ENCODE data around the gene CDHR3. TPM values are rescaled to one million over a fixed set of nuclear protein-coding genes. Genes with fewer than 3 reads are reported as not detected.

CDHR3 gene
- total and polyA plus RNA-seq, 2 of the 8 experiments (the other 6 are each of a cell fraction or from before 2014, with no cell fraction given): 6.4 to 6.8 TPM

GRCh38 chr7:106075937-106076336 is 112.9 kb downstream of the CDHR3 start:
- no peak overlapping the region for H3K9ac ChIP-seq (replicated peaks in 1 of 4; ENCODE audit: extremely low read depth in 1 of 4, low read depth in 3 of 4, low read length in 3 of 4)
- H2BK120ac ChIP-seq (replicated peaks; ENCODE audit: low read depth, low read length): no peak overlapping the region
- no peak overlapping the region for H4K91ac ChIP-seq (replicated peaks; ENCODE audit: insufficient read length, low read length)
- H3K4me1 ChIP-seq (replicated peaks in 1 of 4; ENCODE audit: control insufficient read depth in 3 of 4, insufficient read depth in 4 of 4, low read length in 3 of 4): peaks cover 0 to 4% (median 2%) of the 10 kb centered on the region in 4 experiments; a peak in 1 of 7 replicates
- FAIRE-seq (no peak), DNase-seq (ENCODE audit: low read depth in 1 of 2, low spot score in 2 of 2) (no peak)
- H3K56ac ChIP-seq (replicated peaks; ENCODE audit: insufficient read length, low read depth, low read length): no peak overlapping the region
- ChIA-PET CTCF (ENCODE audit: partially characterized antibody) (interaction anchor here (0.7 kb wide), 1 partner anchor 19 kb away, joined by 3 read pairs; no protein-coding TSS in a partner anchor), POLR2A (ENCODE audit: partially characterized antibody) (no interaction called here)
- H4K5ac ChIP-seq (ENCODE audit: insufficient read length, low read depth, low read length): no peak overlapping the region
- H3K79me1 ChIP-seq (ENCODE audit: low read depth, low read length): no peaks in the 10 kb centered on the region
- no peak overlapping the region for H2BK12ac ChIP-seq (ENCODE audit: low read depth, low read length)
- H3K4me3 ChIP-seq (ENCODE audit: extremely low read depth in 1 of 4, insufficient read depth in 2 of 4, low read depth in 3 of 4, low read length in 4 of 4): no peak overlapping the region
- no peak overlapping the region for H3K18ac ChIP-seq (ENCODE audit: extremely low read depth, low read length)
- no peak overlapping the region for H3K27ac ChIP-seq (ENCODE audit: low read depth, low read length)
- H3K79me2 ChIP-seq (ENCODE audit: control insufficient read depth in 1 of 2, insufficient read depth in 2 of 2, low read length in 2 of 2): no peaks in the 10 kb centered on the region
- H2AFZ ChIP-seq (ENCODE audit: low read length): no peak overlapping the region
- H4K20me1 ChIP-seq (replicated peaks in 1 of 2; ENCODE audit: control insufficient read depth in 1 of 2, insufficient read depth in 2 of 2, low read length in 2 of 2): no peaks in the 10 kb centered on the region
- no peak overlapping the region for H2BK20ac ChIP-seq (ENCODE audit: low read length)
- no peaks in the 10 kb centered on the region for H3K36me3 ChIP-seq (ENCODE audit: control insufficient read depth in 2 of 4, insufficient read depth in 4 of 4, low read length in 3 of 4)
- H3K4ac ChIP-seq (replicated peaks; ENCODE audit: insufficient read length, low read depth, low read length): no peak overlapping the region
- H3K9me3 ChIP-seq (ENCODE audit: insufficient read depth in 2 of 2, low read depth in 1 of 2, low read length in 1 of 2): no peaks in the 10 kb centered on the region
- H3K23me2 ChIP-seq (ENCODE audit: low read depth, low read length): no peaks in the 10 kb centered on the region
- H3K4me2 ChIP-seq (ENCODE audit: insufficient read depth in 1 of 2, low read depth in 2 of 2, low read length in 2 of 2): no peak overlapping the region
- H2AK5ac ChIP-seq (ENCODE audit: low read depth, low read length): no peak overlapping the region
- H2BK15ac ChIP-seq (ENCODE audit: low read length): no peak overlapping the region
- H4K8ac ChIP-seq (ENCODE audit: extremely low read depth, insufficient read depth, low read length): no peak overlapping the region
- H2BK5ac ChIP-seq (ENCODE audit: low read depth, low read length): no peak overlapping the region
- H3K14ac ChIP-seq (ENCODE audit: insufficient read length): no peak overlapping the region
- no peak overlapping the region for H3K23ac ChIP-seq (ENCODE audit: insufficient read length)
- WGBS, 2 experiments (ENCODE audit: extremely low coverage in 1 of 2, insufficient coverage in 1 of 2, insufficient read length in 1 of 2, insufficient replicate concordance in 2 of 2, low coverage in 1 of 2, low lambda C conversion rate in 2 of 2, missing lambda C conversion rate in 1 of 2): 84% methylated on average over 2 of the region's 2 CpGs; no CpG with 5 or more reads in 1 of the 2 experiments
- no peaks in the 10 kb centered on the region for H3K27me3 ChIP-seq (replicated peaks in 1 of 4; ENCODE audit: control insufficient read depth in 3 of 4, extremely low read depth in 1 of 4, insufficient read depth in 3 of 4, low read length in 3 of 4)
- TF ChIP-seq BRCA1 (IDR thresholded peaks at IDR 0.05; ENCODE audit: low read depth, low read length) (no peak), SIN3A (conservative IDR thresholded peaks at IDR 0.05 in 1 of 2, IDR thresholded peaks at IDR 0.05 in 1 of 2; ENCODE audit: low read depth in 1 of 2, low read length in 2 of 2) (no peak), SP2 (IDR thresholded peaks at IDR 0.05; ENCODE audit: low read length) (no peak), KDM4A (IDR thresholded peaks at IDR 0.05; ENCODE audit: low read depth, low read length, severe bottlenecking) (no peak), EP300 (IDR thresholded peaks at IDR 0.05; ENCODE audit: borderline replicate concordance in 1 of 2, low read depth in 2 of 2, low read length in 2 of 2) (no peak)
